ENCODE measurements around the gene TXLNB.

The TXLNB gene

GRCh38 chr6:139251045-139251690, 40.6 kb downstream of the TXLNB start:
- H3K4me3 ChIP-seq (ENCODE audit: low read length), result no peak overlapping the region
- DNase-seq (ENCODE audit: low read depth), result no peak
- TF ChIP-seq CTCF (conservative IDR thresholded peaks at IDR 0.05; ENCODE audit: low read depth, low read length), result no peak

GRCh38 chr6:139250296-139251044, 41.3 kb downstream of the TXLNB start:
- TF ChIP-seq CTCF (conservative IDR thresholded peaks at IDR 0.05; ENCODE audit: low read depth, low read length), result peak; percentile 88
- H3K4me3 ChIP-seq (ENCODE audit: low read length), result no peak overlapping the region
- DNase-seq (ENCODE audit: low read depth), result no peak

- H3K4me3 ChIP-seq (ENCODE audit: low read length), result no peak overlapping the region
- no peak for DNase-seq (ENCODE audit: low read depth)
- TF ChIP-seq CTCF (conservative IDR thresholded peaks at IDR 0.05; ENCODE audit: low read depth, low read length), result no peak
Observed at GRCh38 chr6:139249395-139249794, 42.4 kb downstream of the TXLNB start.

- no peak for DNase-seq (ENCODE audit: low read depth)
- TF ChIP-seq CTCF (conservative IDR thresholded peaks at IDR 0.05; ENCODE audit: low read depth, low read length), result no peak
- no peak overlapping the region for H3K4me3 ChIP-seq (ENCODE audit: low read length)
Observed at GRCh38 chr6:139248911-139249310, 42.9 kb downstream of the TXLNB start.

- no peak overlapping the region for H3K4me3 ChIP-seq (ENCODE audit: low read length)
- no peak for TF ChIP-seq CTCF (conservative IDR thresholded peaks at IDR 0.05; ENCODE audit: low read depth, low read length)
- DNase-seq (ENCODE audit: low read depth), result no peak
Observed at GRCh38 chr6:139247618-139248017, 44.2 kb downstream of the TXLNB start.

GRCh38 chr6:139243536-139243935, 48.3 kb downstream of the TXLNB start:
- no peak overlapping the region for H3K4me3 ChIP-seq (ENCODE audit: low read length)
- no peak for TF ChIP-seq CTCF (conservative IDR thresholded peaks at IDR 0.05; ENCODE audit: low read depth, low read length)
- no peak for DNase-seq (ENCODE audit: low read depth)
